Choroid plexus epithelial cell (primary cell): ENCODE results near the gene TMEM9.

ENCODE experiments used
- DNase-seq: peaks from one replicate; pipeline ENCODE4 v3.0.0-alpha.2; 2010; ENCODE audit warnings: low read depth
- H3K4me3 ChIP-seq: 2 replicates; pipeline ENCODE4 v1.5.1; 2011; ENCODE audit warnings: low read depth, mild to moderate bottlenecking, control low read depth, low read length, moderate library complexity
- CTCF ChIP-seq: conservative IDR thresholded peaks from 2 replicates; pipeline ENCODE4 v1.5.1; 2011; ENCODE audit warnings: low read depth, mild to moderate bottlenecking, control low read depth, inconsistent platforms, low read length, moderate library complexity

Gene TMEM9

GRCh38 chr1:201139306-201139705 lies 15.0 kb downstream of the TMEM9 start:
- no peak overlapping the region for H3K4me3 ChIP-seq
- no peak for DNase-seq
- TF ChIP-seq CTCF: no peak

GRCh38 chr1:201138311-201138840 lies 15.9 kb downstream of the TMEM9 start:
- no peak for DNase-seq
- no peak overlapping the region for H3K4me3 ChIP-seq
- TF ChIP-seq CTCF: no peak

GRCh38 chr1:201137579-201138310 lies 16.5 kb downstream of the TMEM9 start:
- H3K4me3 ChIP-seq: no peak overlapping the region
- DNase-seq: peak; percentile 81
- no peak for TF ChIP-seq CTCF

GRCh38 chr1:201137024-201137392 lies 17.3 kb downstream of the TMEM9 start:
- H3K4me3 ChIP-seq: no peak overlapping the region
- DNase-seq: no peak
- TF ChIP-seq CTCF: no peak

GRCh38 chr1:201136355-201137023 lies 17.8 kb downstream of the TMEM9 start:
- DNase-seq: no peak
- H3K4me3 ChIP-seq: no peak overlapping the region
- no peak for TF ChIP-seq CTCF

- DNase-seq: no peak
- TF ChIP-seq CTCF: no peak
- H3K4me3 ChIP-seq: no peak overlapping the region
Measured at GRCh38 chr1:201134405-201134804, 19.9 kb downstream of the TMEM9 start.
